HG02852 (cell line): Measurements from ENCODE around the gene MAN2B2.
"Not testable (repeated sequence)": the region's sequence is repeated elsewhere in the genome, so short reads cannot be mapped to it uniquely, and the experiment has no call there.

Source experiments
- ATAC-seq: cut with Tn5 transposase; IDR thresholded peaks from one replicate; pipeline ENCODE4 v1.9.1; 2021; ENCODE audit warnings: mild to moderate bottlenecking, moderate library complexity; ENCODE audit not compliant: unreplicated experiment

Gene MAN2B2

DNA sequence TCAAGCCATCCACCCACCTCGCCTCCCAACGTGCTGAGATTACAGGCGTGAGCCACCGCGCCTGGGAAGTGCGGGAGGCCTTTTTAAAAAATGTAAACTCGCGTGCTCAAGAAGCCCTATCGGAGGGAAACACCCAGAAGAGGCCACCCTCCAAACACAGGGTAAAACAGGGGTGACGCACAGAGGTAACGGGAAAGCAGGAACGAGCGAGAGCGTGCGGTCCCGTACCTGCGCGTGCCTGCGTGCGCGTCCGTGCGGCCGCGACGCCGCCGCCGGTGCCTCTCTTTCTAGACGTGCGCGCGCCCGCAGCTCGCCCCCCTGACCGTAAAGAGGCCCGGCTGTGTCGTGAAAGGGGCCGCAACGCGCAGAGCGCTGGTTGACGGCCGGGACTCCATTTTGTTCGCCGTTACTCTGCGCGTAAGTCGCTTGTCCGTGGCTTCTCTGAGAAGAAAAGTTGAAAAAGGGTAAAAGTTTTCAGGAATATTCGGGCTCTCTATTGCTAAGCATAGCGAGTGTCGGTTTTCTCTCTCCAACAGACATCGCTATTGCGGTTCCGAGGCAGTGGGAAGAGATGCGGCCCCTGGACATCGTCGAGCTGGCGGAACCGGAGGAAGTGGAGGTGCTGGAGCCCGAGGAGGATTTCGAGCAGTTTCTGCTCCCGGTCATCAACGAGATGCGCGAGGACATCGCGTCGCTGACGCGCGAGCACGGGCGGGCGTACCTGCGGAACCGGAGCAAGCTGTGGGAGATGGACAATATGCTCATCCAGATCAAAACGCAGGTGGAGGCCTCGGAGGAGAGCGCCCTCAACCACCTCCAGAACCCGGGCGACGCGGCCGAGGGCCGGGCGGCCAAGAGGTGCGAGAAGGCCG, 65.5 kb downstream of the MAN2B2 start, which contains the start of gene MRFAP1:
Gene MRFAP1 (plus strand): TSS at position 394 of the 872 bp plus-strand sequence. CDS start 178 bp downstream, at position 572.
- ATAC-seq: peak; percentile 83

DNA sequence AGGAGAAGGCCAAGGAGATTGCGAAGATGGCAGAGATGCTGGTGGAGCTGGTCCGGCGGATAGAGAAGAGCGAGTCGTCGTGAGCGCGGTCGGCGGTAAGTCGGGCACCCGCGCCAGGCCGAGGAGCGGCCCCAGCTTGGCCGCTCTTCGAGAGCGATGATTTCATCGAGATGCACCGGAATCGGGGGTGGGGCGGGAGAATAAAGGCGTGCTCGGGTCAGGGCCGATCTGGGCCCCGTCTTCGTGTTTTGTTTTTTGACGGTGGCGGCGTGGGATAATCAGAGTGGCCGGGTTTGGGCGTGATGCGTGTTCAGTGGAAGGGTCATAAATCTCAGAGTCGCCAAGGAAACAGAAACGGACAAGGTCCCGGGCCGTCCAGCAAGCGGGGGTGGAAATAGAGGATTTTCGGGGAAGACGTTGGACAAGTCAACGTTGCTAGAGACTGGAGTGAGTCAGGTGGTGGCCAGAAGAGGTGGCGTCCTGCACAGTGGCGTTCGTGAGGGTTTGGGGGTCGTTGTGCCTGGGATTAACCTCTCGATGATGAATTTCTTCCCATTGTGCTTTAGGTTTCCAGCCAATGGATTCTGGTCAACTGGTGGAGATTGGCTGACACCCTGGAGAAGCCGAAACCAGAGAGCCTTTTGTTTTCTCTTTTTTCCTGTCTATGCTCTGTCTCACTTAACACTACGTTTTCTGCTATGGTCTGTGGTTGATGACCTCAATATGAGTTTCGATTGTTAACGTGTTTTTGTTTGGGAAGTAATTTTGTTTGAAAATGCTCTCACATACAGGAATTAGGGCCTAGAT, 66.4 kb downstream of the MAN2B2 start:
- peak; percentile 20 for ATAC-seq

- ATAC-seq: no peak
These were observed 67.0 kb downstream of the MAN2B2 start for GRCh38 chr4:6641971-6642320.

DNA sequence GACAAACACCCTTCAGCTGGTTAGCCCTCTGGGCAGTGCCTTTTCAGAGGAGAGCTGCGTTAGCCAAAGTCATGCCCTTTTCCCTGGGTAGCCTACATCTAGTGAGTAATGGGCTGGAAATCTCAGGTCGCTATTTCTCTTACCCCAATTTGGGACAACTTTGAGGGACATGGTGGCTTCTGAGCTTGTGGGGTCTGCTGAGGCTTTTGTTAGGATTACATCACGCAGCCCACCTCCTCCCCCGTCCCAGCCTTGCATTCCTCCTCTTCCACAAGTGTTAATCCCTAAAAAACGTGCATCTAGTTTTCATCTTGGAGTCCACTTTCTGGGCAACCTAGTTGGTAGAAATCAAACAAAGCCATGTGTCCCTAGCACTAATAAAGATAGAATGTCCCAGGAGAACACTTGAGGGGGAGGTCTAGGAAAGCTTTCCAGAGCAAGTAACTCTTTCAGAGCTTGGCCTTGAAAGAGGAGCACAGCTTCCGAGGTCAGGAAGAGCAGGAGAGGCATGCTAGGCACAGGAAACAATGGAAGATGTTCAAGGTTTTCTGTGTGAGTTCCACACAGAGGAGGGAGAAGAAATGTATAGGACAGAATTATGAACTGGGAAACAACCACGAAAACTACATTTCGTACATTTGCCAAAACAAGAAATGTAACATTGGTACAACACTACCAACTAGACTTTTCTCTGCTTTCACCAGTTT, 68.3 kb downstream of the MAN2B2 start:
- ATAC-seq: no peak

- no peak for ATAC-seq
These were observed 70.0 kb downstream of the MAN2B2 start for GRCh38 chr4:6644792-6645530.

DNA sequence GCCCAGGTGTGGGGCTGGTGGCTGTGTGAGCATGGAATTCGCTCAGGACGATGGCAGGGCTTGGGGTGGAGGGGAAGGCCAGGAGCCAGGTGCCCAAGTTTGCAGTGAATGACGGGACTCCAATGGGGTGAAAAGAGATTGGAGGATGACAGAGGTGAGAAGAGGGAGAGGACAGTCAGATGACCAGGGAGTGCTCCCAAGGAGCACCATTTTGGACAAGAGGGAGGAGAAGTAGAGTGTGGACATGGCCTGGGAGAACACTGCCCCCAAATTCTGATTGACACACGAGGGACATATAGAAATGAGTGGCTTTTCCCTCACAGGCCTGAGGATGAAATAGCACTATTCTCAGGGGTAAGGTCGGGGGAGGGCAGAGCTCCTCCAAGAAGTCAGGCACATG, 72.2 kb downstream of the MAN2B2 start:
- ATAC-seq: no peak

- ATAC-seq: no peak
These were observed 72.7 kb downstream of the MAN2B2 start for GRCh38 chr4:6647582-6648230.

- ATAC-seq: no peak
These were observed 74.2 kb downstream of the MAN2B2 start for GRCh38 chr4:6649216-6649615.

DNA sequence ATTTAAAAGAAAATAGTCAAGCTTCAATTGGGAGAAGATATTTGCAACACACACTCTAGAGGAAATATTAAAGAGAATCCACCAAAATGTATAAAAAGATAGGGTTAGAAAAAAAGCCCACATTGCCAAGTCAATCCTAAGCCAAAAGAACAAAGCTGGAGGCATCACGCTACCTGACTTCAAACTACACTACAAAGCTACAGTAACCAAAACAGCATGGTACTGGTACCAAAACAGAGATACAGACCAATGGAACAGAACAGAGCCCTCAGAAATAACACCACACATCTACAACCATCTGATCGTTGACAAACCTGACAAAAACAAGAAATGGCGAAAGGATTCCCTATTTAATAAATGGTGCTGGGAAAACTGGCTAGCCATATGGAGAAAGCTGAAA, 79.2 kb downstream of the MAN2B2 start:
- not testable (repeated sequence) for ATAC-seq

GRCh38 chr4:6655291-6655690, 80.3 kb downstream of the MAN2B2 start:
- not testable (repeated sequence) for ATAC-seq

- no peak for ATAC-seq
These were observed 80.9 kb downstream of the MAN2B2 start for GRCh38 chr4:6655924-6656323.

GRCh38 chr4:6657242-6658208, 82.5 kb downstream of the MAN2B2 start:
- no peak for ATAC-seq

- ATAC-seq: no peak
These were observed 83.2 kb downstream of the MAN2B2 start for GRCh38 chr4:6658209-6658595.

- no peak for ATAC-seq
These were observed 83.6 kb downstream of the MAN2B2 start for GRCh38 chr4:6658597-6659075.

DNA sequence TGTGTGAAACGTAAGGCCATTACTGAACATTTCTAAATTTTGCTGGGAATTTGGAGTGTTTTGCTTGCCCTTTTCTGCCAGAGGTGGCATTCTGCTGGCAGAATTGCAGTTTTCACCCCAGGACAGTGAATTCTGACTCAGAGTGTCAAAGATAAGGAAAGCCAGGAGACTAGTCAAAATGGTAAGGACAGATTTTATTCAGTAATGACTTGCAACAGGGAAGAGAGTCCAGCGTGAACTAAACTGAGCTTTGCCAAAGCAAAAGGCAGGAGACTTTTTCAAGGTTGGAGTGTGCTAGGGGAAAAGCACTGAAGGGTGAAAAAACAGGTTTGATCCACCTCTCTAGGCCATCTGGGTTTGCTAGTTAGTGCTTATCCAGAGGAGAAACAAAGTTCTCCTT, 84.9 kb downstream of the MAN2B2 start:
- no peak for ATAC-seq

- no peak for ATAC-seq
These were observed 85.4 kb downstream of the MAN2B2 start for GRCh38 chr4:6660430-6660829.

- ATAC-seq: no peak
These were observed 87.6 kb downstream of the MAN2B2 start for GRCh38 chr4:6662591-6662990.

DNA sequence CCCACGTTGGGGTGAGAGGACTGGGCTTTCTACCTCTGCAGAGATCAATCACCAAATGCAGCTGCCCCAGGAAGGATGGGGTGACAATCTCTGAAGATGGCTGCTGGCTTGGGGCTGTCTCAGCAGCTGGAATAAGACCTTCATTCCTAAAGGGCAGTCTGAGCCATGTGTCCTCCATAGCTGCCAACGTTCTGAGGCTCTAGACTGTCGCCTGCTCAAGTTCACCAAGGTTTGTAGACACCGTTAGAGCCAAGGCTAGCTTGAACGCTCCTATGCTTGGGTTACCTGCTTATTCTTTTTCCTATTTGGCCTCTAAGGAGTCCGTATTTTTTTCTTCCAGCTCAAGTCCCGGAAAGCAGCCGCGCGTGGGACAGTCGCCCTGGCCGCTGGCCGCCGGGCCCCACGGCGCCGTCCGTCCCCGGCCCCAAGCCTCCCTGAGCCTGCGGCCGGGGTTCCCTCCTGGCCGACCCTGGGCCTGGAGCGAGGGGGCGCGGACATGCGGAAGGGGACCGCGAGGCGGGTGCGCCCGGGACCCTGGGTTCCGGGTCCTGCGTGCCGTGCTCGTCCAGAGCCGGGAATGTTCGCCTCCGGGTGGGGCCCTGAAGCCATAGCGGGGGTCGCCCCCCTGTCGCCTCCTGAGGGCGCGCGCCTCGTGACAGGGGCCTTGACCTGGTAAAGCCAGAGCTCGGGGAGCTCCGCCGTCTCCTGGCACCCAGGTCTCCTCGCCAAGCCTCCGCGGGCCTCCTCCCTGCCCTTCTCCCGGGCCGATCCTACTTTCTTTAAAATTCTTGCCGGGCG, 88.8 kb downstream of the MAN2B2 start:
- no peak for ATAC-seq
